Measurements from ENCODE around the gene BIRC3. TPM values are rescaled to one million over a fixed set of nuclear protein-coding genes. Genes with fewer than 3 reads are reported as not detected.
"Not testable (repeated sequence)": the region's sequence is repeated elsewhere in the genome, so short reads cannot be mapped to it uniquely, and the experiment has no call there.

BIRC3 gene
- total RNA-seq, 6 experiments from 2014 or later = 1.6 to 106 (median 15.2) TPM

DNA sequence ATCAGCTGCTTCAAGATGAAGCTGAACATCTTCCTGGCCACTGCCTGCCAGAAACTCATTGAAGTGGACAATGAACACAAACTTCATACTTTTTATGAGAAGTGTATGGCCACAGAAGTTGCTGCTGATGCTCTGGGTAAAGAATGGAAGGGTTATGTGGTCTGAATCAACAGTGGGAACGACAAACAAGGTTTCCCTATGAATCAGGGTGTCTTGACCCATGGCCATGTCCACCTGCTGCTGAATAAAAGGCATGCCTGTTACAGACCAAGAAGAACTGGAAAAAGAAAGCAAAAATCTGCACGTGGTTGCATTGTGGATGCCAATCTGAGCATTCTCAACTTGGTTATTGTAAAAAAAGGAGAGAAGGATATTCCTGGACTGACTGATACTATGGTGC, 22.2 kb upstream of the BIRC3 start:
- DNase-seq (no peak), ATAC-seq (no peak)
- no peak overlapping the region for H3K4me3 ChIP-seq
- WGBS (ENCODE audit: insufficient coverage, low coverage, low lambda C conversion rate, missing lambda C conversion rate) = 46% methylated on average over 2 of the region's 2 CpGs
- intact Hi-C loops (cut with DNase I) = loop anchor here in 1 of 2 donors (10.0 kb wide), 1 partner anchor 60 kb away; no protein-coding TSS in a partner anchor
- H3K27me3 ChIP-seq = no peaks in the 10 kb centered on the region
- H3K4me1 ChIP-seq = no peaks in the 10 kb centered on the region
- TF ChIP-seq, protein P1, sequence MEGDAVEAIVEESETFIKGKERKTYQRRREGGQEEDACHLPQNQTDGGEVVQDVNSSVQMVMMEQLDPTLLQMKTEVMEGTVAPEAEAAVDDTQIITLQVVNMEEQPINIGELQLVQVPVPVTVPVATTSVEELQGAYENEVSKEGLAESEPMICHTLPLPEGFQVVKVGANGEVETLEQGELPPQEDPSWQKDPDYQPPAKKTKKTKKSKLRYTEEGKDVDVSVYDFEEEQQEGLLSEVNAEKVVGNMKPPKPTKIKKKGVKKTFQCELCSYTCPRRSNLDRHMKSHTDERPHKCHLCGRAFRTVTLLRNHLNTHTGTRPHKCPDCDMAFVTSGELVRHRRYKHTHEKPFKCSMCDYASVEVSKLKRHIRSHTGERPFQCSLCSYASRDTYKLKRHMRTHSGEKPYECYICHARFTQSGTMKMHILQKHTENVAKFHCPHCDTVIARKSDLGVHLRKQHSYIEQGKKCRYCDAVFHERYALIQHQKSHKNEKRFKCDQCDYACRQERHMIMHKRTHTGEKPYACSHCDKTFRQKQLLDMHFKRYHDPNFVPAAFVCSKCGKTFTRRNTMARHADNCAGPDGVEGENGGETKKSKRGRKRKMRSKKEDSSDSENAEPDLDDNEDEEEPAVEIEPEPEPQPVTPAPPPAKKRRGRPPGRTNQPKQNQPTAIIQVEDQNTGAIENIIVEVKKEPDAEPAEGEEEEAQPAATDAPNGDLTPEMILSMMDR (IDR thresholded peaks at IDR 0.05) = no peak
- no peak for TF ChIP-seq POLR2A (IDR thresholded peaks at IDR 0.05)
- no peak overlapping the region for H3K27ac ChIP-seq
- H3K36me3 ChIP-seq = no peaks in the 10 kb centered on the region
- H3K9me3 ChIP-seq = no peaks in the 10 kb centered on the region

DNA sequence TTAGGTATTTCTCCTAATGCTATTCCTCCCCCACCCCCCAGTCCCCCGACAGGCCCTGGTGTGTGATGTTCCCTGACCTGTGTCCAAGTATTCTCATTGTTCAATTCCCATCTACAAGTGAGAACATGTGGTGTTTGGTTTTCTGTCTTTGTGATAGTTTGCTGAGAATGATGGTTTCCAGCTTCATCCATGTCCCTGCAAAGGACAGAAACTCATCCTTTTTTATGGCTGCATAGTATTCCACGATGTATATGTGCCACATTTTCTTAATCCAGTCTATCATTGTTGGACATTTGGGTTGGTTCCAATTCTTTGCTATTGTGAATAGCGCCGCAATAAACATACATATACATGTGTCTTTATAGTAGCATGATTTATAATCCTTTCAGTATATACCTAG, 20.5 kb upstream of the BIRC3 start:
- not testable (repeated sequence) for H3K27ac ChIP-seq, H3K4me1 ChIP-seq, DNase-seq, ATAC-seq, H3K27me3 ChIP-seq, H3K4me3 ChIP-seq, H3K36me3 ChIP-seq, H3K9me3 ChIP-seq
- 91% methylated on average over 3 of the region's 4 CpGs for WGBS (ENCODE audit: insufficient coverage, low coverage, low lambda C conversion rate, missing lambda C conversion rate)
- intact Hi-C loops (cut with DNase I) = loop anchor here in 1 of 2 donors (10.0 kb wide), 1 partner anchor 58 kb away; no protein-coding TSS in a partner anchor

DNA sequence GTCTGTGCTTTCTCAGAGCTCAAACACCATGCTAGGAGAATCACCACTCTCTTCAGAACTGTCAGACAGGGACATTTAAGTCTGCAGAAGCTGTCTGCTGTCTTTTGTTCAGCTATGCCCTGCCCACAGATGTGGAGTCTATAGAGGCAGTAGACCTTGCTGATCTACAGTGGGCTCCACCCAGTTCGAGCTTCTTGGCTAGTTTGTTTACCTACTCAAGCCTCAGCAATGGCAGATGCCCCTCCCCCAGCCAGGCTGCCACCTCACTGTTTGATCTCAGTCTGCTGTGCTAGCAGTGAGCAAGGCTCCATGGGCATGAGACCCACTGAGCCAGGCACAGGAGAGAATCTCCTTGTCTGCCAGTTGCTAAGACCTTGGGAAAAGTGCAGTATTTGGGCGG, 16.4 kb upstream of the BIRC3 start:
- H3K27ac ChIP-seq; H3K36me3 ChIP-seq; H3K4me3 ChIP-seq; DNase-seq; H3K27me3 ChIP-seq; intact Hi-C loops (cut with DNase I); H3K4me1 ChIP-seq; ATAC-seq; H3K9me3 ChIP-seq: not testable (repeated sequence)
- 71% methylated on average over 2 of the region's 2 CpGs for WGBS (ENCODE audit: insufficient coverage, low coverage, low lambda C conversion rate, missing lambda C conversion rate)

DNA sequence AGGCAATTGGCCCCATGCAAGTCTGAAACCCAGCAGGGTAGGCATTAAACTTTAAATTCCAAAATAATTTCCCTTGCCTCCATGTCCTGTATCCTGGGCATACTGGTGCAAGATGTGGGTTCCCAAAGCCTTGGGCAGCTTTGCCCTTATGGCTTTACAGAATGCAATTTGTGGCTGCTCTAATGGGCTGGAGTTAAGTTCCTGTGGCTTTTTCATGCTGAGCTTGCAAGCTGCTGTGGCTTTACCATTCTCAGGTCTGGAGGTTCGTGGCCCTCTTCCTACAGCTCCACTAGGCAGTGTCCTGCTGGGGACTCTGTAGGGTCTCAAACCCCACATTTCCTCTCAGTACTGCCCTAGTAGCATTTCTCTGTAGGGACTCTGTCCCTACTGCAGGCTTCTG, 15.0 kb upstream of the BIRC3 start:
- no peak for ATAC-seq
- no peaks in the 10 kb centered on the region for H3K27me3 ChIP-seq
- no peak for TF ChIP-seq POLR2A (IDR thresholded peaks at IDR 0.05)
- TF ChIP-seq, protein P1 (IDR thresholded peaks at IDR 0.05) = no peak
- no peak overlapping the region for H3K27ac ChIP-seq
- H3K4me3 ChIP-seq = no peak overlapping the region
- DNase-seq = no peak
- H3K9me3 ChIP-seq = no peaks in the 10 kb centered on the region
- H3K36me3 ChIP-seq = no peaks in the 10 kb centered on the region
- 86% methylated on average over 1 of the region's 1 CpG for WGBS (ENCODE audit: insufficient coverage, low coverage, low lambda C conversion rate, missing lambda C conversion rate)
- intact Hi-C loops (cut with DNase I) = no loop called here
- H3K4me1 ChIP-seq = no peaks in the 10 kb centered on the region

DNA sequence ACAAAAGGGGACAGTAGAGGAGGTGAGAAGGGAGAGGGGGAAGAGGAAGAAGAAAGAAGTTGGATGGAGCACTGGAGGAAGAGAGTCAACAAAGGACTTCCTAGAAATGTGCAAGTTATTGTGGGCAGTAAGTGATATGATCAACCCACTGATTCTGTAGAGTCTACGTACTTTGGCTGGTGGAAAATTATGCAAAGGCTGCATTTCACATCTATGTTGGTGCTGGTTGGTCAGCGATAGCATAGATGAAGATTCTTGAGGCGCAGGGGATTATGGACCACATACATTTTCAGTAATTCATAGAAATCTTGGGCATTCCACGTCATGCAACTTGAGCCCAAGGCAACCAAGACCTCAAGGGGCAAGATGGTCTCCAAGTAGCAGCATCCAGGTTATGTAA, 12.6 kb upstream of the BIRC3 start:
- no peak overlapping the region for H3K27ac ChIP-seq
- DNase-seq = no peak
- no peaks in the 10 kb centered on the region for H3K36me3 ChIP-seq
- intact Hi-C loops (cut with DNase I) = no loop called here
- H3K4me1 ChIP-seq = no peaks in the 10 kb centered on the region
- 86% methylated on average over 4 of the region's 4 CpGs for WGBS (ENCODE audit: insufficient coverage, low coverage, low lambda C conversion rate, missing lambda C conversion rate)
- ATAC-seq = no peak
- H3K4me3 ChIP-seq = no peak overlapping the region
- H3K27me3 ChIP-seq = no peaks in the 10 kb centered on the region
- H3K9me3 ChIP-seq = no peaks in the 10 kb centered on the region
- TF ChIP-seq, protein P1 (IDR thresholded peaks at IDR 0.05) = no peak
- TF ChIP-seq POLR2A (IDR thresholded peaks at IDR 0.05) = no peak

Measured in right lobe of liver (tissue), 6 donors.